ENCODE results near the gene DPEP1.

DNA sequence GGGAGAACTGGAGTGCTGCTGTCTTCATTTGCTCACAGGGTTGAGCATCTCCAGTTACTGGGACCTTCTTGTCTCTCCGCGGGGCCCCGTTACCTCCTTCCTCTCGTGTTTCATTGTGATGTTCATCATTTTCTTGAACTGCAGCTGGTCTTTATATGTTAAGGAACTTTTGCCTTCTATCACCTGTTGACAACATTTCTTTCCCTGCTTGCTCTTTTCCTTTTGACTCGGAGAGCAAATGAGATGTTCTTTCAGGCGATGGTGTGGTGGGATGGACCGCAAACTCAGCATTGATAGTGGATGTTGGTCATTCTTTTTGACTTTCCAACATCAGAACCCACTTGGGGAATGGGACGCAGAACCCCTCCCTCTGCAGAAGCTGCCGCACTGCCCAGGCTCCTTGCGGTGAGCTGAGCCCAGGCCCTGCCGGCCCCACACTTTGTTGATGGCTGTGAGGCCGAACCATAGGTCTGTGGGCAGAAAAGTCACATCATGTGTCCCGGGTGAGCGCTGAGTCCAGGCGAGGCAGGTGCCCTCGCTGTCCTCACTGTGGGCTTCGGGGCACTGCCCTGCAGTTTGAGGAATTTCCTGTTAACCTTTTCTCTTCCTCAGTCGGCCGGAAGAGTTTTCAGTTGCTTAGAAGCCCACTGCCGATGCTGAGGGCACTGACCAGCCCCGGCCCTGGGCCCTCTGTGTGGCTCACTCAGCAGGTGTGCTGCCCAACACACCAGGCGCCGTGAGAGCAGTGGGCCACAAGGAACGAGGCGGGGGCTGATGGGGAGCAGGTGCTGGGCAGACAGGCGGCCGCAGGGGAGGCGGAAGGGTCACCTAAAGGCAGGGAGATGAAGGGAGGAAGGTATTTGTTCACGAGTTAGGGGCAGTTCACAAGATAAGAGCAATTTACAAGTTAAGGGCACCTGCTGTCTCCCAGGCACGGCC, 45.5 kb upstream of the DPEP1 start:
- no peak for TF ChIP-seq CTCF (IDR thresholded peaks at IDR 0.05; ENCODE audit: low read length)
- no peak for TF ChIP-seq EZH2 (optimal IDR thresholded peaks at IDR 0.05; ENCODE audit: low read depth, low read length)
- no peak for TF ChIP-seq EZH2phosphoT487 (IDR thresholded peaks at IDR 0.05; ENCODE audit: low read length)

Data from MM.1S (cell line).